HG03280 (cell line): ENCODE measurements around the gene CCDC71.

Experiments
- ATAC-seq: cut with Tn5 transposase; IDR thresholded peaks from one replicate; pipeline ENCODE4 v1.9.1; 2021; ENCODE audit warnings: mild to moderate bottlenecking, moderate library complexity; ENCODE audit not compliant: unreplicated experiment

CCDC71 gene

GRCh38 chr3:49165771-49166751, at the start of gene CCDC71:
Gene CCDC71 (minus strand): TSS chr3:49166331. CDS start chr3:49164208, 2,123 bp downstream.
- peak; percentile 70 for ATAC-seq

- ATAC-seq: no peak
Observed at GRCh38 chr3:49213998-49214397, 47.9 kb upstream of the CCDC71 start.

GRCh38 chr3:49213541-49213943, 47.4 kb upstream of the CCDC71 start:
- no peak for ATAC-seq

GRCh38 chr3:49199900-49200281, 33.8 kb upstream of the CCDC71 start:
- no peak for ATAC-seq

- ATAC-seq: no peak
Observed at GRCh38 chr3:49199239-49199899, 33.2 kb upstream of the CCDC71 start.

GRCh38 chr3:49198611-49199230, 32.6 kb upstream of the CCDC71 start:
- ATAC-seq: no peak

- no peak for ATAC-seq
Observed at GRCh38 chr3:49198161-49198560, 32.0 kb upstream of the CCDC71 start.

- ATAC-seq: no peak
Observed at GRCh38 chr3:49191741-49192140, 25.6 kb upstream of the CCDC71 start.

GRCh38 chr3:49183873-49184272, 17.7 kb upstream of the CCDC71 start:
- ATAC-seq: no peak

GRCh38 chr3:49182682-49183081, 16.6 kb upstream of the CCDC71 start:
- no peak for ATAC-seq

GRCh38 chr3:49181351-49181750, 15.2 kb upstream of the CCDC71 start:
- ATAC-seq: no peak

- no peak for ATAC-seq
Observed at GRCh38 chr3:49180116-49180515, 14.0 kb upstream of the CCDC71 start.

- no peak for ATAC-seq
Observed at GRCh38 chr3:49177073-49177472, 10.9 kb upstream of the CCDC71 start.

GRCh38 chr3:49175530-49175929, 9.4 kb upstream of the CCDC71 start:
- no peak for ATAC-seq

GRCh38 chr3:49174397-49174985, 8.4 kb upstream of the CCDC71 start:
- ATAC-seq: no peak

- no peak for ATAC-seq
Observed at GRCh38 chr3:49173792-49174170, 7.7 kb upstream of the CCDC71 start.

- no peak for ATAC-seq
Observed at GRCh38 chr3:49173116-49173791, 7.1 kb upstream of the CCDC71 start.

- ATAC-seq: no peak
Observed at GRCh38 chr3:49172551-49173041, 6.5 kb upstream of the CCDC71 start.

GRCh38 chr3:49171775-49172500, 5.8 kb upstream of the CCDC71 start:
- ATAC-seq: no peak
